RWPE1 (cell line): Measurements from ENCODE around the gene ATXN2.
"Not testable (repeated sequence)": the region's sequence is repeated elsewhere in the genome, so short reads cannot be mapped to it uniquely, and the experiment has no call there.

ENCODE experiments used
- CTCF ChIA-PET: fragments of 350-600 bp; sonication (Branson Sonifier 250); formaldehyde crosslinking; extraction: SDS; loops from one replicate; lab custom pipeline; 2021; lab: Yijun Ruan, JAX
- POLR2A ChIA-PET: fragments of 400-600 bp; formaldehyde crosslinking; extraction: SDS; loops from one replicate; lab custom pipeline; 2020; ENCODE audit warnings: antibody characterized with exemption; ENCODE audit not compliant: low non-redundant PET; lab: Yijun Ruan, JAX
- DNase-seq: peaks from one replicate; pipeline ENCODE4 v3.0.0; 2012; ENCODE audit warnings: low spot score
- H3K27ac ChIP-seq: fragments of 450-650 bp; 2 replicates; pipeline ENCODE4 v1.5.1; 2017
- CTCF ChIP-seq: fragments of 450-650 bp; conservative IDR thresholded peaks from 2 replicates; pipeline ENCODE4 v1.5.1; 2017; ENCODE audit warnings: low read depth, mild to moderate bottlenecking

Gene ATXN2

GRCh38 chr12:111616177-111616623 is 17.1 kb upstream of the ATXN2 start:
- H3K27ac ChIP-seq = no peak overlapping the region
- TF ChIP-seq CTCF = no peak
- ChIA-PET CTCF (no interaction called here), POLR2A (no interaction called here)
- DNase-seq = no peak

GRCh38 chr12:111607239-111607638 is 8.1 kb upstream of the ATXN2 start:
- TF ChIP-seq CTCF = no peak
- ChIA-PET POLR2A (no interaction called here), CTCF (no interaction called here)
- H3K27ac ChIP-seq = no peak overlapping the region
- no peak for DNase-seq

GRCh38 chr12:111606767-111607230 is 7.7 kb upstream of the ATXN2 start:
- CTCF ChIA-PET = no interaction called here
- no peak for TF ChIP-seq CTCF
- no peak for DNase-seq
- POLR2A ChIA-PET = no interaction called here
- no peak overlapping the region for H3K27ac ChIP-seq

GRCh38 chr12:111605911-111606766 is 7.0 kb upstream of the ATXN2 start:
- CTCF ChIA-PET = no interaction called here
- DNase-seq = no peak
- TF ChIP-seq CTCF = no peak
- no peak overlapping the region for H3K27ac ChIP-seq
- POLR2A ChIA-PET = no interaction called here

GRCh38 chr12:111602857-111603256 is 3.7 kb upstream of the ATXN2 start:
- POLR2A ChIA-PET, H3K27ac ChIP-seq, CTCF ChIA-PET, DNase-seq: not testable (repeated sequence)

- ChIA-PET CTCF (no interaction called here), POLR2A (no interaction called here)
- no peak for DNase-seq
- H3K27ac ChIP-seq = no peak overlapping the region
- TF ChIP-seq CTCF = no peak
These were observed 3.2 kb upstream of the ATXN2 start for GRCh38 chr12:111602348-111602747.

GRCh38 chr12:111600986-111601385 is 1.9 kb upstream of the ATXN2 start:
- CTCF ChIA-PET = not testable (repeated sequence)

More at GRCh38 chr12:111600986-111601385, 1.9 kb upstream of the ATXN2 start:
- POLR2A ChIA-PET, DNase-seq, H3K27ac ChIP-seq: not testable (repeated sequence)
